ENCODE measurements around the gene LCN1. TPM values are rescaled to one million over a fixed set of nuclear protein-coding genes. Genes with fewer than 3 reads are reported as not detected.
A peak's percentile ranks its signal among the peaks of the same experiment; 100 is the strongest.

LCN1 gene
- total RNA-seq, 1 experiment from 2014 or later: not detected

GRCh38 chr9:135473972-135474543 lies 47.2 kb upstream of the LCN1 start:
- no peak overlapping the region for H2BK15ac ChIP-seq (ENCODE audit: low read depth, low read length)
- no peaks in the 10 kb centered on the region for H4K20me1 ChIP-seq (ENCODE audit: control insufficient read depth, insufficient read depth, insufficient read length)
- H3K9ac ChIP-seq (ENCODE audit: extremely low read depth, insufficient read length, low read length): no peak overlapping the region
- no peak overlapping the region for H3K23ac ChIP-seq (ENCODE audit: insufficient read length, low read depth, low read length)
- H3K27me3 ChIP-seq (ENCODE audit: insufficient read depth, low read length): no peaks in the 10 kb centered on the region
- H3K14ac ChIP-seq (ENCODE audit: insufficient read depth, low read length): no peak overlapping the region
- H3K27ac Mint-ChIP-seq: no peak overlapping the region
- no peak overlapping the region for H3K27ac ChIP-seq (ENCODE audit: insufficient read length, low read depth, low read length)
- H3K36me3 Mint-ChIP-seq (ENCODE audit: insufficient read depth in 1 of 3, low read depth in 3 of 3): peaks cover 0 to 4% (median 0%) of the 10 kb centered on the region in 3 experiments; a peak in 1 of 7 replicates
- no peak overlapping the region for H3K4me3 Mint-ChIP-seq
- H4K8ac ChIP-seq (replicated peaks; ENCODE audit: insufficient read length, low read depth, low read length): no peak overlapping the region
- no peak overlapping the region for H4K5ac ChIP-seq (ENCODE audit: insufficient read length, low read depth, low read length)
- H3K4ac ChIP-seq (ENCODE audit: low read depth, low read length): no peak overlapping the region
- H2BK20ac ChIP-seq (ENCODE audit: low read depth, low read length, poor library complexity, severe bottlenecking): no peak overlapping the region
- peaks cover 5% of the 10 kb centered on the region; the same call in 1 of the 2 replicates for H3K4me1 ChIP-seq (ENCODE audit: insufficient read depth, low read length)
- no peak overlapping the region for H3K18ac ChIP-seq (ENCODE audit: insufficient read length, low read depth, low read length)
- WGBS (ENCODE audit: extremely low coverage, insufficient read length, low lambda C conversion rate): no CpG with 5 or more reads among the region's 12 CpGs
- DNase-seq: peak; percentile 25
- no peaks in the 10 kb centered on the region; a peak in 1 of 5 replicates for H3K9me3 Mint-ChIP-seq
- no peaks in the 10 kb centered on the region for H3K23me2 ChIP-seq (ENCODE audit: insufficient read length, low read depth, low read length, poor library complexity, severe bottlenecking)
- TF ChIP-seq CTCF (conservative IDR thresholded peaks at IDR 0.05): no peak
- no peak overlapping the region for H2BK120ac ChIP-seq (ENCODE audit: low read depth, low read length, poor library complexity, severe bottlenecking)
- no peak overlapping the region for H2BK5ac ChIP-seq (ENCODE audit: insufficient read length, low read length)
- H3K79me1 ChIP-seq (ENCODE audit: insufficient read depth, low read depth, low read length, poor library complexity, severe bottlenecking): no peaks in the 10 kb centered on the region
- H3T11ph ChIP-seq (ENCODE audit: low read length): no peak overlapping the region
- no peak overlapping the region for H3K4me2 ChIP-seq (ENCODE audit: insufficient read depth, insufficient read length, low read length)
- H3K4me1 Mint-ChIP-seq: peaks cover 22 to 30% of the 10 kb centered on the region in 2 experiments
- no peak overlapping the region for H2AK5ac ChIP-seq (ENCODE audit: insufficient read length, low read length)
- H4K91ac ChIP-seq (ENCODE audit: insufficient read length, low read depth, low read length): no peak overlapping the region
- no peaks in the 10 kb centered on the region; the same call in none of the 2 replicates for H3K27me3 Mint-ChIP-seq (ENCODE audit: low read depth)
- H2BK12ac ChIP-seq (ENCODE audit: insufficient read length, low read depth, low read length): no peak overlapping the region
- no peaks in the 10 kb centered on the region for H3K9me3 ChIP-seq (ENCODE audit: control insufficient read depth, low read depth, low read length)
- no peaks in the 10 kb centered on the region for H3K79me2 ChIP-seq (ENCODE audit: insufficient read depth, low read length)
- H3K56ac ChIP-seq (ENCODE audit: insufficient read length, low read depth, low read length): no peak overlapping the region
- no peak overlapping the region for H2AFZ ChIP-seq (ENCODE audit: low read length)
